Esophagus muscularis mucosa (tissue), 4 donors: ENCODE data around the gene WDR47. TPM values are rescaled to one million over a fixed set of nuclear protein-coding genes. Genes with fewer than 3 reads are reported as not detected.

Experiments
- DNase-seq: peaks from one replicate; pipeline ENCODE4 v3.0.0-alpha.2; 2017; ENCODE audit errors: extremely low spot score
- H3K27ac ChIP-seq, 4 donors: fragments of 200-600 bp; sonication (generic); replicated peaks in 1 of 4; 1 replicate in 3 of 4; 2 replicates in 1 of 4; pipeline ENCODE4 v1.5.1; 2016 to 2019; ENCODE audit warnings: mild to moderate bottlenecking in 1 of 4
- H3K27me3 ChIP-seq, 4 donors: fragments of 200-600 bp; sonication (generic); one replicate each; pipeline versions ENCODE4 v1.5.1 to v1.6.0; 2016 to 2019
- H3K36me3 ChIP-seq, 4 donors: fragments of 200-600 bp; sonication (generic); one replicate each; pipeline ENCODE4 v1.5.1; 2016 to 2019
- H3K4me1 ChIP-seq, 4 donors: fragments of 200-600 bp; sonication (generic); one replicate each; pipeline ENCODE4 v1.5.1; 2016 to 2019
- H3K4me3 ChIP-seq, 4 donors: fragments of 200-600 bp; sonication (generic); 1 replicate in 2 of 4; 2 replicates in 2 of 4; pipeline ENCODE4 v1.5.1; 2016 to 2019; ENCODE audit warnings: mild to moderate bottlenecking in 4 of 4, moderate library complexity in 1 of 4
- H3K9me3 ChIP-seq, 4 donors: fragments of 200-600 bp; sonication (generic); 1 replicate in 3 of 4; 2 replicates in 1 of 4; pipeline ENCODE4 v1.5.1; 2016 to 2019
- EP300 ChIP-seq: sonication (generic); formaldehyde crosslinking; IDR thresholded peaks from one replicate; pipeline ENCODE4 v1.6.1; 2017; ENCODE audit warnings: antibody characterized with exemption
- POLR2A ChIP-seq: fragments of 450-650 bp; IDR thresholded peaks from one replicate; pipeline ENCODE4 v1.6.1; 2017; ENCODE audit warnings: antibody characterized with exemption, moderate library complexity, mild to moderate bottlenecking, low read depth
- POLR2AphosphoS5 ChIP-seq, 2 donors: sonication (generic); formaldehyde crosslinking; IDR thresholded peaks; one replicate each; pipeline ENCODE4 v1.6.1; 2017; ENCODE audit warnings: antibody characterized with exemption in 2 of 2
- WGBS: methylation state at CpG from one replicate; pipeline ENCODE4 v1.1.5; 2018; 5-methylcytosine and 5-hydroxymethylcytosine counted together
- intact Hi-C: fragments of 100-400 bp; cut with DNase I; formaldehyde crosslinking; loops from one replicate; pipeline ENCODE4 v1.15.1; 2023
- total RNA-seq, 4 donors: library from RNA; depleted of rRNA; stranded (reverse); fragments of >200 nt; gene quantifications; one replicate each; pipeline versions ENCODE4 v1.1.0 to v1.2.1, GENCODE V29; 2016
- TF ChIP-seq, protein P1 (sequence below), 3 experiments: fragments of 200-600 bp in 2 of 3; fragments of 450-650 bp in 1 of 3; sonication (generic) in 2 of 3; IDR thresholded peaks; one replicate each; pipeline ENCODE4 v1.5.1; 2017 to 2019; ENCODE audit warnings: antibody characterized with exemption in 3 of 3, mild to moderate bottlenecking in 2 of 3, moderate library complexity in 1 of 3

Gene WDR47
- total RNA-seq, 4 donors from 2014 or later = 16.1 to 27.3 (median 18.1) TPM

DNA sequence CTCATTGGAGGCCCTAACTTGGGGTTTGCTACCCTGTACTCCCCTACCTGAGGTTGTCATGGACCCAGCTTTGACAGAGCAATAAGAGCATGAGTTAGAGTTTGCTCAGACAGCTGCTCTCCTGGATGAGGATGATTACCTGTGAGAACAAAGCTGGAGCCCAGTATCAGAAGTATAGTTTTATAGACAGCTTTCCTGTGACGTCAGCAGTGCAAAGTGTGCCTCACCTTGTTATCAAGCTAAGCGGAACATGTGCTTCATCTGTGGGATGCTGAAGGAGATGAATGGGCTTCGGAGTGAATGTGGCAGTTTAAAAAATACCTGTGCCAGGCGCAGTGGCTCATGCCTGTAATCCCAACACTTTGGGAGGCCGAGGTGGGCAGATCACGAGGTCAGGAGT lies 5.4 kb upstream of the WDR47 start:
- no peak overlapping the region for H3K27ac ChIP-seq
- H3K4me1 ChIP-seq = peaks cover 0 to 6% (median 3%) of the 10 kb centered on the region in 4 donors
- intact Hi-C loops = no loop called here
- no peak for TF ChIP-seq POLR2A
- TF ChIP-seq, protein P1, sequence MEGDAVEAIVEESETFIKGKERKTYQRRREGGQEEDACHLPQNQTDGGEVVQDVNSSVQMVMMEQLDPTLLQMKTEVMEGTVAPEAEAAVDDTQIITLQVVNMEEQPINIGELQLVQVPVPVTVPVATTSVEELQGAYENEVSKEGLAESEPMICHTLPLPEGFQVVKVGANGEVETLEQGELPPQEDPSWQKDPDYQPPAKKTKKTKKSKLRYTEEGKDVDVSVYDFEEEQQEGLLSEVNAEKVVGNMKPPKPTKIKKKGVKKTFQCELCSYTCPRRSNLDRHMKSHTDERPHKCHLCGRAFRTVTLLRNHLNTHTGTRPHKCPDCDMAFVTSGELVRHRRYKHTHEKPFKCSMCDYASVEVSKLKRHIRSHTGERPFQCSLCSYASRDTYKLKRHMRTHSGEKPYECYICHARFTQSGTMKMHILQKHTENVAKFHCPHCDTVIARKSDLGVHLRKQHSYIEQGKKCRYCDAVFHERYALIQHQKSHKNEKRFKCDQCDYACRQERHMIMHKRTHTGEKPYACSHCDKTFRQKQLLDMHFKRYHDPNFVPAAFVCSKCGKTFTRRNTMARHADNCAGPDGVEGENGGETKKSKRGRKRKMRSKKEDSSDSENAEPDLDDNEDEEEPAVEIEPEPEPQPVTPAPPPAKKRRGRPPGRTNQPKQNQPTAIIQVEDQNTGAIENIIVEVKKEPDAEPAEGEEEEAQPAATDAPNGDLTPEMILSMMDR (IDR thresholded peaks at IDR 0.05) = no peak
- no peak for TF ChIP-seq EP300
- no peak for TF ChIP-seq POLR2AphosphoS5 (IDR thresholded peaks at IDR 0.05)
- H3K36me3 ChIP-seq = no peaks in the 10 kb centered on the region
- H3K27me3 ChIP-seq = no peaks in the 10 kb centered on the region
- no peak for DNase-seq
- WGBS = 83% methylated on average over 6 of the region's 6 CpGs
- no peak overlapping the region for H3K4me3 ChIP-seq
- no peaks in the 10 kb centered on the region for H3K9me3 ChIP-seq

DNA sequence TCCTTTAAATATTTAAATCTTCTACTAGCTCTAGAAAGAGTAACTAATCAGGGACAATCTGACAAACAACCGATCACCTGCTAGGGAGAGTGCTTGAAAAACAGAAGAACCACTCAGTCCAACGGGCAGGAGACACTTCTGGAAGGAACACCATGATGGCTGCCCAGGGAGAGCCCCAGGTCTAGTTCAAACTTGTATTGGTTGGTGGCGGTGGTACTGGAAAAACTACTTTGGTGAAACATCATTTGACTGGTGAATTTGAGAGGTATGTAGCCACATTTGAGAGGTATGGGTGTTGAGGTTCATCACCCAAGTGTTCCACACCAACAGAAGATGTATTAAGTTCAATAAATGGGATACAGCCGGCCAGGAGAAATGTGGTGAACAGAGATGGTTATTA lies 4.8 kb upstream of the WDR47 start:
- WGBS = 88% methylated on average over 4 of the region's 4 CpGs
- TF ChIP-seq POLR2A (no peak), EP300 (no peak), POLR2AphosphoS5 (IDR thresholded peaks at IDR 0.05) (no peak)
- TF ChIP-seq, protein P1 (IDR thresholded peaks at IDR 0.05) = no peak

DNA sequence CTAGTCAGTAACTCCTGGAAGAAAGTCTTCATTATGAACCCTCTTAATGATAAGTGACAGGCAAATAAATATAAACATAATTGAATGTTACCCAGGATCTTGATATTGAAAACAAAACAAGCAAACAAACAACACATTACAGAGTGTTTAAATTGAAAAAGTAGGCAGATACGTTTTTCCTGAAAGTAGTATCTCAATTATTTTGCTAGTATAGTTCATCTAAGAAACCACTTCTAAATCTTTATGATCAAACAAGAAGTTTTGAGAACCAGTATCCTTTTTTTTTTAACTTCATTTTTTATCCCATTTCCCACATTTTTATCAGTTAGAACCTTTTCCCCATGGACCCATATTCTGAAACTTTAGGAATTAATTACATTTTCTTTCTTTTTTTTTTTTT lies 3.7 kb upstream of the WDR47 start:
- DNase-seq = no peak
- WGBS = 74% methylated on average over 1 of the region's 1 CpG
- intact Hi-C loops = no loop called here

More for the DNA sequence above, 4.8 kb upstream of the WDR47 start:
- no peak for DNase-seq
- Histone ChIP-seq H3K27me3 (no peaks in the 10 kb centered on the region), H3K4me3 (no peak overlapping the region), H3K9me3 (no peaks in the 10 kb centered on the region), H3K36me3 (no peaks in the 10 kb centered on the region), H3K27ac (no peak overlapping the region), H3K4me1 (peaks cover 0 to 7% (median 4%) of the 10 kb centered on the region in 4 donors)
- intact Hi-C loops = no loop called here

DNA sequence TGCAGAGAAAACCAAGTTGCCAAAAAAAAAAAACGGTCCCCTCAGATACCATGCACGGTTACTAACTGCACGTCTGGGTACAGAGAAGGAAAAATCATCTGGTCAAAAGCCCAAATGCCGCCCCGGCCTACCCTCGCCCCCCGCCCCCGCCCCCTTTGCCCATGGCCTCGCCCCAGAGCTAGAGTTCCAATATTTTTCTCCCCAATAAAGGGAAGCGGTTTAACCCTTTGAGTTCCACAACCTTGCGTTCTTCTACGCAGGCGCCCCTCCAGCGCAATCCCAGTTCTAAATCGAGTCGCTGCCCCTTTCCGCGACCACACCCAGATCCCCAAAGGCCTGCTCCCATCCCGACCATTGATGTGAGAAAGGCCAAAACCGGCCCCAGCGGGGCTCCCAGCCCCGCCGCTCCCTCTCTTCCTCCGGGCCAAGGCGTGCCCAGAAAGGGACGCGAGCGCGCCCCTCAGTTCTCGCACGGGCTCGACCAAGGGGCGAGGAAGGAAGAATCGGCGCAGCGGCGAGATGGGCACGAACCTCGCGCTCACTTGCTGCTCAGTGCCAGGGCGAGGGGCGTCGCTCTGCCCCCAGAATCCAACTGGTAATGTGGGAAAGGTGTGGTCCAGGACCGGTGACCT lies 797 bp downstream of the WDR47 start:
- no peak for DNase-seq
- Histone ChIP-seq H3K27ac (peak overlapping the region; percentile 86 to 91 (median 89)), H3K36me3 (no peaks in the 10 kb centered on the region), H3K9me3 (no peaks in the 10 kb centered on the region), H3K4me1 (peaks cover 8 to 25% (median 22%) of the 10 kb centered on the region in 4 donors), H3K27me3 (no peaks in the 10 kb centered on the region), H3K4me3 (peak overlapping the region; percentile 85 to 99 (median 98))
- WGBS = under 1% methylated on average over 28 of the region's 44 CpGs
- TF ChIP-seq, protein P1 (IDR thresholded peaks at IDR 0.05) = no peak
- no peak for TF ChIP-seq POLR2AphosphoS5 (IDR thresholded peaks at IDR 0.05)
- no peak for TF ChIP-seq EP300
- no peak for TF ChIP-seq POLR2A
- intact Hi-C loops = no loop called here

More for the DNA sequence above, 3.7 kb upstream of the WDR47 start:
- Histone ChIP-seq H3K9me3 (no peaks in the 10 kb centered on the region), H3K36me3 (no peaks in the 10 kb centered on the region), H3K27ac (no peak overlapping the region), H3K4me3 (no peak overlapping the region), H3K27me3 (no peaks in the 10 kb centered on the region), H3K4me1 (peaks cover 1 to 11% (median 8%) of the 10 kb centered on the region in 4 donors)
- TF ChIP-seq POLR2AphosphoS5 (IDR thresholded peaks at IDR 0.05) (no peak), POLR2A (no peak), EP300 (no peak)
- TF ChIP-seq, protein P1 (IDR thresholded peaks at IDR 0.05) = no peak

DNA sequence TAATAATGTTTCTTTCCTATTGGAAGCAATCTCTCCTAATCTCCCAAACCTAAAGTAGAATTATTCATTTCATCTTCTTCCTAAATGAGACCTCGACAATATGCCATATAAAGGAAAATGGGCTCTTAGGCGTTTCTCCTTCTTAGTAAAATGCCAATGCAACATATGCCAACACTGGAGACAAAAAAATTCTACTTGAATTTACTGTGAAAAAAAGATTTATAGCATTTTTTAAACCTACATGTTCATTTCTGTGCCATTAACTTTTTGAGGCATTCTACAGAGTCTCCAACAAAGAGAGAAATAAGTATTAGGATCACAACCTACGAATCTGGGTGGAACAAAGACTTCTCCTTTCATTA lies 1.3 kb downstream of the WDR47 start:
- intact Hi-C loops = no loop called here
- H3K4me3 ChIP-seq = peak overlapping the region; percentile 85 to 99 (median 98)
- H3K27me3 ChIP-seq = no peaks in the 10 kb centered on the region
- TF ChIP-seq POLR2AphosphoS5 (IDR thresholded peaks at IDR 0.05) = no peak
- TF ChIP-seq, protein P1 (IDR thresholded peaks at IDR 0.05) = no peak
- peak overlapping the region; percentile 86 to 91 (median 89) for H3K27ac ChIP-seq
- DNase-seq = no peak
- WGBS = 10% methylated on average over 3 of the region's 3 CpGs
- peaks cover 8 to 25% (median 22%) of the 10 kb centered on the region in 4 donors for H3K4me1 ChIP-seq
- no peaks in the 10 kb centered on the region for H3K36me3 ChIP-seq
- H3K9me3 ChIP-seq = no peaks in the 10 kb centered on the region
